Measurements from ENCODE around the gene CLNK. TPM values are rescaled to one million over a fixed set of nuclear protein-coding genes. Genes with fewer than 3 reads are reported as not detected.

CLNK gene
- total RNA-seq, 2 experiments from 2014 or later, result 2.0 TPM; not detected in 1

DNA sequence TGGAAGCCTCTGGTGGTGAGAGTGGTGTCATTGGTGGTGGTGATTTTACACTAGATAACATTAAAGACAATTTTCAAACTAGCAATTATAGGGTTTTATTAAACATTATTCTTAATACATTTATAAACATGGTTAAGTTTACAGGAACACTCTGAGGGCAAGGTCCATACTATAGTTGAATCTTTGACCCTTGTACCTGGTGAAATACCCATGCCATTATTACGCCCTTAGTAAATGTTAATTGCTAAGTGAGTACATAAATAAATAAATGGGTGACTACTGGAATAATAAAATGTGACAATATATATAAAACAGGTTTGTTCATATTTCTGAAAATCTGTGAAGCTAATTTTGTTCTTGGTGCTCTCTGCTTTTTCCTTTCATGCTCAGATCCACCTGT lies 13.6 kb upstream of the CLNK start:
- no peaks in the 10 kb centered on the region for H3K4me1 ChIP-seq (ENCODE audit: insufficient read depth, low read length, poor library complexity, severe bottlenecking)
- H3K4me3 ChIP-seq (ENCODE audit: low read depth, low read length, poor library complexity, severe bottlenecking), result no peak overlapping the region
- no peak overlapping the region for H3K4me2 ChIP-seq (ENCODE audit: low read length)
- H4K20me1 ChIP-seq (ENCODE audit: insufficient read depth, low read length), result no peaks in the 10 kb centered on the region
- H3K9me2 ChIP-seq (ENCODE audit: insufficient read depth, low read length), result no peaks in the 10 kb centered on the region
- no peak for DNase-seq (ENCODE audit: low spot score)
- intact Hi-C loops (cut with micrococcal nuclease; ENCODE audit: unreplicated experiment), result no loop called here
- H3K79me2 ChIP-seq (ENCODE audit: insufficient read depth, low read depth, low read length), result no peaks in the 10 kb centered on the region
- ChIA-PET POLR2A (no interaction called here), CTCF (ENCODE audit: unreplicated experiment) (no interaction called here)
- H3K9me3 ChIP-seq (ENCODE audit: low read length), result no peaks in the 10 kb centered on the region
- H3K27ac ChIP-seq (ENCODE audit: low read depth, low read length, poor library complexity, severe bottlenecking), result no peak overlapping the region
- H3K36me3 ChIP-seq (ENCODE audit: insufficient read depth, low read length), result no peaks in the 10 kb centered on the region
- no TSS peak for BruUV-seq (replicated peaks)
- H2AFZ ChIP-seq (ENCODE audit: low read length), result no peak overlapping the region
- TF ChIP-seq, protein P1, sequence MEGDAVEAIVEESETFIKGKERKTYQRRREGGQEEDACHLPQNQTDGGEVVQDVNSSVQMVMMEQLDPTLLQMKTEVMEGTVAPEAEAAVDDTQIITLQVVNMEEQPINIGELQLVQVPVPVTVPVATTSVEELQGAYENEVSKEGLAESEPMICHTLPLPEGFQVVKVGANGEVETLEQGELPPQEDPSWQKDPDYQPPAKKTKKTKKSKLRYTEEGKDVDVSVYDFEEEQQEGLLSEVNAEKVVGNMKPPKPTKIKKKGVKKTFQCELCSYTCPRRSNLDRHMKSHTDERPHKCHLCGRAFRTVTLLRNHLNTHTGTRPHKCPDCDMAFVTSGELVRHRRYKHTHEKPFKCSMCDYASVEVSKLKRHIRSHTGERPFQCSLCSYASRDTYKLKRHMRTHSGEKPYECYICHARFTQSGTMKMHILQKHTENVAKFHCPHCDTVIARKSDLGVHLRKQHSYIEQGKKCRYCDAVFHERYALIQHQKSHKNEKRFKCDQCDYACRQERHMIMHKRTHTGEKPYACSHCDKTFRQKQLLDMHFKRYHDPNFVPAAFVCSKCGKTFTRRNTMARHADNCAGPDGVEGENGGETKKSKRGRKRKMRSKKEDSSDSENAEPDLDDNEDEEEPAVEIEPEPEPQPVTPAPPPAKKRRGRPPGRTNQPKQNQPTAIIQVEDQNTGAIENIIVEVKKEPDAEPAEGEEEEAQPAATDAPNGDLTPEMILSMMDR (conservative IDR thresholded peaks at IDR 0.05; ENCODE audit: low read length), result no peak
- no peak for TF ChIP-seq EZH2phosphoT487 (IDR thresholded peaks at IDR 0.05; ENCODE audit: borderline replicate concordance, low read depth, low read length)

DNA sequence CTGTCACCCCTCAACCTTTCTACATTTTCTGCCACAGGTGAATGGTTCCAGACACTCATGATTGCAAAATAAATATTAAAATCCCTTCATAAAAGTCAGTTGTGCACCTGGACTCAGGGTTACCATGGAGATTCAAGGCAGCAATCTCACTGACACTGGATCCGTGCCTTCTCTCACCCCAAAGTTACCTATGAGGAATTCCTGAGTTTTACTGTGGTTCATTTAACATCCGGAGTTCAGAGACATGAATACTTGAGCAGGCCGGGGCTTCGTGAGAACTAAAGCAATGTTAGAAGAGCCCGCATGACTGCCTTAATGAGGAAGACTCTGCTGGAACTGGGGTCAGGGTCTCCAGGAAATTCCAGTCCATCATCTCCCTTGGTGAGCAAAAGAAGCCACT lies 12.5 kb upstream of the CLNK start:
- BruUV-seq (replicated peaks), result no TSS peak

DNA sequence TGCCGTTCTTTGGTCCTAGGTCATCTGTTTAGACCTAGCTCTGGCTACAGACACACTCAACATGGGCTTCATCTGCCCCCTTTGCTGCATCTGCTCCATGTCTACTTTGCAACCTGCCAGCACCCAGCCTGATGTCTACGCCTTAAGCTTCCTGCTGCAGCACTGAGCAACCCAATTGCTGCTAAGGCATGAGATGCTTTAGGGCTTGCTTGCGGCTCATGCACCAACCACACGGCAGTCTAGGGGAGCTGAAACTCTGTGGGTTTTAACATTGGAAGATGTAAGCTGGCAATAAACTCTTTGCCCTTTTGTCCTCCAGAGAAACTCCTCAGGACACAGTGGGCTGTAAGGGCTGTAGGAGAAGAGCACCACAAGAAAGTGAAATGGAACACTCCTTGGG lies 11.7 kb upstream of the CLNK start:
- Histone ChIP-seq H3K9me2 (ENCODE audit: insufficient read depth, low read length) (no peaks in the 10 kb centered on the region), H4K20me1 (ENCODE audit: insufficient read depth, low read length) (no peaks in the 10 kb centered on the region), H3K79me2 (ENCODE audit: insufficient read depth, low read depth, low read length) (no peaks in the 10 kb centered on the region), H3K4me3 (ENCODE audit: low read depth, low read length, poor library complexity, severe bottlenecking) (no peak overlapping the region), H3K4me1 (ENCODE audit: insufficient read depth, low read length, poor library complexity, severe bottlenecking) (no peaks in the 10 kb centered on the region), H3K27ac (ENCODE audit: low read depth, low read length, poor library complexity, severe bottlenecking) (no peak overlapping the region), H3K4me2 (ENCODE audit: low read length) (no peak overlapping the region), H3K9me3 (ENCODE audit: low read length) (no peaks in the 10 kb centered on the region), H3K36me3 (ENCODE audit: insufficient read depth, low read length) (no peaks in the 10 kb centered on the region), H2AFZ (ENCODE audit: low read length) (no peak overlapping the region)
- ChIA-PET POLR2A (no interaction called here), CTCF (ENCODE audit: unreplicated experiment) (no interaction called here)
- DNase-seq (ENCODE audit: low spot score), result no peak
- intact Hi-C loops (cut with micrococcal nuclease; ENCODE audit: unreplicated experiment), result no loop called here
- no peak for TF ChIP-seq EZH2phosphoT487 (IDR thresholded peaks at IDR 0.05; ENCODE audit: borderline replicate concordance, low read depth, low read length)
- TF ChIP-seq, protein P1 (conservative IDR thresholded peaks at IDR 0.05; ENCODE audit: low read length), result no peak
- BruUV-seq (replicated peaks), result no TSS peak

More for the DNA sequence above, 12.5 kb upstream of the CLNK start:
- Histone ChIP-seq H3K36me3 (ENCODE audit: insufficient read depth, low read length) (no peaks in the 10 kb centered on the region), H3K79me2 (ENCODE audit: insufficient read depth, low read depth, low read length) (no peaks in the 10 kb centered on the region), H3K27ac (ENCODE audit: low read depth, low read length, poor library complexity, severe bottlenecking) (no peak overlapping the region), H4K20me1 (ENCODE audit: insufficient read depth, low read length) (no peaks in the 10 kb centered on the region), H3K4me1 (ENCODE audit: insufficient read depth, low read length, poor library complexity, severe bottlenecking) (no peaks in the 10 kb centered on the region), H3K9me2 (ENCODE audit: insufficient read depth, low read length) (no peaks in the 10 kb centered on the region), H3K9me3 (ENCODE audit: low read length) (no peaks in the 10 kb centered on the region), H3K4me3 (ENCODE audit: low read depth, low read length, poor library complexity, severe bottlenecking) (no peak overlapping the region), H3K4me2 (ENCODE audit: low read length) (no peak overlapping the region), H2AFZ (ENCODE audit: low read length) (no peak overlapping the region)
- no peak for DNase-seq (ENCODE audit: low spot score)
- ChIA-PET CTCF (ENCODE audit: unreplicated experiment) (no interaction called here), POLR2A (no interaction called here)
- TF ChIP-seq, protein P1 (conservative IDR thresholded peaks at IDR 0.05; ENCODE audit: low read length), result no peak
- TF ChIP-seq EZH2phosphoT487 (IDR thresholded peaks at IDR 0.05; ENCODE audit: borderline replicate concordance, low read depth, low read length), result no peak
- intact Hi-C loops (cut with micrococcal nuclease; ENCODE audit: unreplicated experiment), result no loop called here

Data from OCI-LY7 (cell line).